H9 (cell line): Measurements from ENCODE around the gene TAF8. TPM values are rescaled to one million over a fixed set of nuclear protein-coding genes. Genes with fewer than 3 reads are reported as not detected.

Source experiments
- DNase-seq: peaks from one replicate; pipeline ENCODE4 v3.0.0-alpha.2; 2017
- H2AFZ ChIP-seq: one replicate; pipeline ENCODE4 v1.6.1; 2013; ENCODE audit warnings: mild to moderate bottlenecking, low read length, control low read depth, moderate library complexity
- H2AK5ac ChIP-seq: 2 replicates; pipeline ENCODE4 v1.6.1; 2013; ENCODE audit warnings: low read length, control low read depth, mixed read lengths; ENCODE audit not compliant: insufficient read length
- H2BK120ac ChIP-seq: one replicate; pipeline ENCODE4 v1.6.1; 2013; ENCODE audit warnings: low read depth, mild to moderate bottlenecking, low read length, control low read depth, inconsistent platforms; ENCODE audit not compliant: poor library complexity, severe bottlenecking
- H2BK12ac ChIP-seq: 2 replicates; pipeline ENCODE4 v1.6.1; 2013; ENCODE audit warnings: low read length, control low read depth, mixed read lengths, low read depth; ENCODE audit not compliant: insufficient read length
- H2BK15ac ChIP-seq: 2 replicates; pipeline ENCODE4 v1.6.1; 2013; ENCODE audit warnings: low read depth, low read length, control low read depth
- H2BK20ac ChIP-seq: one replicate; pipeline ENCODE4 v1.6.1; 2013; ENCODE audit warnings: low read depth, mild to moderate bottlenecking, low read length, control low read depth, inconsistent platforms; ENCODE audit not compliant: poor library complexity, severe bottlenecking
- H2BK5ac ChIP-seq: 2 replicates; pipeline ENCODE4 v1.6.1; 2013; ENCODE audit warnings: low read length, control low read depth, mixed read lengths; ENCODE audit not compliant: insufficient read length
- H3K14ac ChIP-seq: 2 replicates; pipeline ENCODE4 v1.6.1; 2013; ENCODE audit warnings: low read length, control low read depth; ENCODE audit not compliant: insufficient read depth
- H3K18ac ChIP-seq: 2 replicates; pipeline ENCODE4 v1.6.1; 2013; ENCODE audit warnings: low read depth, mild to moderate bottlenecking, mixed read lengths, low read length, control low read depth; ENCODE audit not compliant: insufficient read length
- H3K23ac ChIP-seq: 2 replicates; pipeline ENCODE4 v1.6.1; 2013; ENCODE audit warnings: low read length, control low read depth, mixed read lengths, low read depth; ENCODE audit not compliant: insufficient read length
- H3K23me2 ChIP-seq: 2 replicates; pipeline ENCODE4 v1.6.1; 2013; ENCODE audit warnings: low read depth, mild to moderate bottlenecking, mixed read lengths, low read length, control low read depth; ENCODE audit not compliant: insufficient read length, poor library complexity, severe bottlenecking
- H3K27ac ChIP-seq: 2 replicates; pipeline ENCODE4 v1.5.1; 2013; ENCODE audit warnings: low read length, control low read depth, mixed read lengths, low read depth; ENCODE audit not compliant: insufficient read length
- H3K27me3 ChIP-seq: 2 replicates; pipeline ENCODE4 v1.6.1; 2013; ENCODE audit warnings: low read length, control low read depth, inconsistent platforms; ENCODE audit not compliant: insufficient read depth
- H3K4ac ChIP-seq: 2 replicates; pipeline ENCODE4 v1.6.1; 2013; ENCODE audit warnings: low read depth, mild to moderate bottlenecking, control low read depth, inconsistent platforms, low read length, moderate library complexity
- H3K4me1 ChIP-seq: 2 replicates; pipeline ENCODE4 v1.6.1; 2013; ENCODE audit warnings: low read length, control low read depth, inconsistent platforms; ENCODE audit not compliant: insufficient read depth
- H3K4me2 ChIP-seq: 2 replicates; pipeline ENCODE4 v1.6.1; 2013; ENCODE audit warnings: low read length, control low read depth, mixed read lengths; ENCODE audit not compliant: insufficient read length, insufficient read depth
- H3K56ac ChIP-seq: 2 replicates; pipeline ENCODE4 v1.6.1; 2013; ENCODE audit warnings: low read depth, mild to moderate bottlenecking, mixed read lengths, low read length, control low read depth; ENCODE audit not compliant: insufficient read length
- H3K79me1 ChIP-seq: 2 replicates; pipeline ENCODE4 v1.6.1; 2013; ENCODE audit warnings: low read depth, mild to moderate bottlenecking, moderate library complexity, low read length, control low read depth, inconsistent platforms; ENCODE audit not compliant: insufficient read depth, poor library complexity, severe bottlenecking
- H3K79me2 ChIP-seq: 2 replicates; pipeline ENCODE4 v1.6.1; 2013; ENCODE audit warnings: low read length, control low read depth, inconsistent platforms; ENCODE audit not compliant: insufficient read depth
- H3K9ac ChIP-seq: 2 replicates; pipeline ENCODE4 v1.6.1; 2013; ENCODE audit warnings: low read length, control low read depth, mixed read lengths; ENCODE audit not compliant: insufficient read length; ENCODE audit errors: extremely low read depth
- H3K9me3 ChIP-seq: one replicate; pipeline ENCODE4 v1.6.1; 2013; ENCODE audit warnings: low read depth, low read length, inconsistent platforms; ENCODE audit not compliant: control insufficient read depth
- H3T11ph ChIP-seq: one replicate; pipeline ENCODE4 v1.6.1; 2013; ENCODE audit warnings: mild to moderate bottlenecking, low read length, control low read depth, inconsistent platforms
- H4K20me1 ChIP-seq: one replicate; pipeline ENCODE4 v1.6.1; 2013; ENCODE audit not compliant: control insufficient read depth, insufficient read length, insufficient read depth
- H4K5ac ChIP-seq: 2 replicates; pipeline ENCODE4 v1.6.1; 2013; ENCODE audit warnings: low read depth, mild to moderate bottlenecking, mixed read lengths, low read length, control low read depth; ENCODE audit not compliant: insufficient read length
- H4K8ac ChIP-seq: replicated peaks from 2 replicates; pipeline ENCODE4 v1.6.1; 2013; ENCODE audit warnings: low read length, control low read depth, mixed read lengths, low read depth; ENCODE audit not compliant: insufficient read length
- H4K91ac ChIP-seq: 2 replicates; pipeline ENCODE4 v1.6.1; 2013; ENCODE audit warnings: low read depth, mild to moderate bottlenecking, moderate library complexity, mixed read lengths, low read length, control low read depth; ENCODE audit not compliant: insufficient read length
- H3K27ac Mint-ChIP-seq, 3 experiments: 2 replicates in 2 of 3; 3 replicates in 1 of 3; pipeline ENCODE4 v1.8.0; 2020 to 2021; ENCODE audit warnings: mixed read lengths in 3 of 3, mild to moderate bottlenecking in 1 of 3, moderate library complexity in 1 of 3
- H3K27me3 Mint-ChIP-seq: 2 replicates; pipeline ENCODE4 v1.8.0; 2021; ENCODE audit warnings: low read depth, mild to moderate bottlenecking, moderate library complexity, mixed read lengths
- H3K36me3 Mint-ChIP-seq, 3 experiments: 2 replicates in 2 of 3; 3 replicates in 1 of 3; pipeline ENCODE4 v1.8.0; 2020 to 2021; ENCODE audit warnings: low read depth in 3 of 3, mixed read lengths in 3 of 3; ENCODE audit not compliant: insufficient read depth in 1 of 3
- H3K4me1 Mint-ChIP-seq, 2 experiments: 2 replicates each; pipeline ENCODE4 v1.8.0; 2020; ENCODE audit warnings: mixed read lengths in 2 of 2
- H3K4me3 Mint-ChIP-seq, 2 experiments: 2 replicates in 1 of 2; 3 replicates in 1 of 2; pipeline ENCODE4 v1.8.0; 2020 to 2021; ENCODE audit warnings: mild to moderate bottlenecking in 2 of 2, mixed read lengths in 2 of 2, moderate library complexity in 1 of 2
- H3K9me3 Mint-ChIP-seq, 2 experiments: 2 replicates in 1 of 2; 3 replicates in 1 of 2; pipeline ENCODE4 v1.8.0; 2020; ENCODE audit warnings: mild to moderate bottlenecking in 2 of 2, mixed read lengths in 2 of 2, moderate library complexity in 1 of 2
- CTCF ChIP-seq: fragments of 200-600 bp; sonication (generic); conservative IDR thresholded peaks from 3 replicates; pipeline ENCODE4 v1.8.0; 2021; ENCODE audit warnings: antibody characterized with exemption, mild to moderate bottlenecking
- WGBS: extraction: QIAGEN DNeasy Blood & Tissue Kit; methylation state at CpG from one replicate; pipeline ENCODE4 v1.1.7; 2013; ENCODE audit warnings: missing lambda C conversion rate, low lambda C conversion rate, mixed read lengths; ENCODE audit not compliant: insufficient read length; ENCODE audit errors: extremely low coverage; 5-methylcytosine and 5-hydroxymethylcytosine counted together
- total RNA-seq: library from RNA; stranded (reverse); gene quantifications from 2 replicates; pipeline ENCODE4 v1.2.1, GENCODE V29; 2021

Gene TAF8
- total RNA-seq, 1 experiment from 2014 or later = 30.4 TPM

GRCh38 chr6:42117843-42118161 is 67.5 kb downstream of the TAF8 start:
- H2BK20ac ChIP-seq = no peak overlapping the region
- H3K4me3 Mint-ChIP-seq = no peak overlapping the region
- no peak overlapping the region for H4K8ac ChIP-seq
- no peaks in the 10 kb centered on the region for H3K4me1 ChIP-seq
- H3K4me1 Mint-ChIP-seq = peaks cover 0 to 4% of the 10 kb centered on the region in 2 experiments; a peak in 2 of 4 replicates
- H3K23ac ChIP-seq = no peak overlapping the region
- no peak overlapping the region for H4K91ac ChIP-seq
- no peaks in the 10 kb centered on the region for H3K9me3 Mint-ChIP-seq
- H3K36me3 Mint-ChIP-seq = peaks cover 12 to 45% (median 45%) of the 10 kb centered on the region in 3 experiments
- H3K9ac ChIP-seq = no peak overlapping the region
- no peak overlapping the region for H3K56ac ChIP-seq
- H2BK12ac ChIP-seq = no peak overlapping the region
- H3K18ac ChIP-seq = no peak overlapping the region
- no peak overlapping the region for H3K4ac ChIP-seq
- no peak overlapping the region for H3K27ac ChIP-seq
- no peak overlapping the region for H3T11ph ChIP-seq
- H4K5ac ChIP-seq = no peak overlapping the region
- H3K27me3 Mint-ChIP-seq = no peaks in the 10 kb centered on the region
- H2AFZ ChIP-seq = no peak overlapping the region
- H3K27me3 ChIP-seq = no peaks in the 10 kb centered on the region
- no peak for TF ChIP-seq CTCF
- H2AK5ac ChIP-seq = no peak overlapping the region
- H2BK5ac ChIP-seq = no peak overlapping the region
- H2BK15ac ChIP-seq = no peak overlapping the region
- no peaks in the 10 kb centered on the region for H3K79me2 ChIP-seq
- H3K14ac ChIP-seq = no peak overlapping the region
- H3K23me2 ChIP-seq = no peaks in the 10 kb centered on the region
- H3K27ac Mint-ChIP-seq = no peak overlapping the region
- no peak for DNase-seq
- no CpG with 5 or more reads among the region's 3 CpGs for WGBS
- H2BK120ac ChIP-seq = no peak overlapping the region
- H3K4me2 ChIP-seq = no peak overlapping the region
- H3K79me1 ChIP-seq = peaks cover 11% of the 10 kb centered on the region
- peaks cover 5% of the 10 kb centered on the region for H4K20me1 ChIP-seq
- H3K9me3 ChIP-seq = no peaks in the 10 kb centered on the region
